Testis (tissue), 3 donors: ENCODE results near the gene OR6B3. TPM values are rescaled to one million over a fixed set of nuclear protein-coding genes. Genes with fewer than 3 reads are reported as not detected.

Experiments
- DNase-seq: peaks from one replicate; pipeline ENCODE4 v3.0.0-alpha.2; 2019
- H3K27ac ChIP-seq, 2 donors: fragments of 200-600 bp; sonication (generic); one replicate each; pipeline ENCODE4 v1.5.1; 2019
- H3K27me3 ChIP-seq: fragments of 200-600 bp; sonication (generic); one replicate; pipeline ENCODE4 v1.5.1; 2019
- H3K36me3 ChIP-seq: fragments of 200-600 bp; sonication (generic); one replicate; pipeline ENCODE4 v1.5.1; 2017; ENCODE audit warnings: low read depth; ENCODE audit errors: missing control alignments
- H3K4me1 ChIP-seq: fragments of 200-600 bp; sonication (generic); one replicate; pipeline ENCODE4 v1.5.1; 2019
- H3K4me3 ChIP-seq, 2 donors: fragments of 200-600 bp; sonication (generic); one replicate each; pipeline ENCODE4 v1.5.1; 2017 to 2019
- H3K9me3 ChIP-seq: fragments of 200-600 bp; sonication (generic); one replicate; pipeline ENCODE4 v1.5.1; 2017
- POLR2A ChIP-seq: fragments of 450-650 bp; IDR thresholded peaks from one replicate; pipeline ENCODE4 v1.6.1; 2017; ENCODE audit warnings: antibody characterized with exemption, mild to moderate bottlenecking, moderate library complexity
- WGBS, 2 donors: methylation state at CpG; one replicate each; pipeline ENCODE4 v1.1.5; 2018; 5-methylcytosine and 5-hydroxymethylcytosine counted together
- intact Hi-C: fragments of 100-400 bp; cut with DNase I; formaldehyde crosslinking; loops from one replicate; pipeline ENCODE4 v1.15.1; 2023; ENCODE audit warnings: low total_unique reads
- polyA plus RNA-seq: library from polyadenylated mRNA; stranded (reverse); fragments of 350-450 nt; fragmentation: Illumina TruSeq; extraction: RNeasy Lipid Tissue Mini Kit (QIAGEN cat#74804); gene quantifications from one replicate; pipeline ENCODE4 v1.2.3, GENCODE V29; 2014; ENCODE audit warnings: low read depth, low replicate concordance; ENCODE audit not compliant: insufficient read depth
- total RNA-seq, 2 donors: library from RNA; depleted of rRNA; stranded (reverse); fragments of >200 nt; gene quantifications; one replicate each; pipeline ENCODE4 v1.2.3, GENCODE V29; 2016
- TF ChIP-seq, protein P1 (sequence below), 3 experiments: fragments of 450-650 bp in 2 of 3; fragments of 200-600 bp in 1 of 3; sonication (generic) in 1 of 3; IDR thresholded peaks; one replicate each; pipeline ENCODE4 v1.5.1; 2016 to 2019; ENCODE audit warnings: antibody characterized with exemption in 3 of 3, mild to moderate bottlenecking in 2 of 3, moderate library complexity in 1 of 3

OR6B3 gene
- total and polyA plus RNA-seq, 3 donors from 2014 or later = 0.80 to 1.4 (median 1.0) TPM

DNA sequence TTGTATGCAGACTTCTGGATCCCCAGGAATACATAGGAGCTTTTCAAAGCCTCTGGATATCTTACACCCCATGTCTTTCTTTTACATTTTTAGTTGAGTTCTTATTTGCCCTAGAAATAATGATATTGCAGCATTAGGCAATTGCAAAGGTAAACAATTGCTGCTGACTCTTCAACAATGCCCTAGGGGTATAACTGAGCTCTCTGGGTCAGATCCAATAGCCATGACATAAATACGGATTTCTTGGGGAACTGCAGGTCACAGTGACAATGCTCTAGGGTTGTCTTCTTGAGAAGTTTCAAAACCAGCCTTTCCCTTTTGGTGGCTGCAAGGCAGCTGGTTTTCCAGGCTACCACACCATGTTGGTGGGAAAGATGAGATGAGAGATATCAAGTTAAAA is 16.5 kb upstream of the OR6B3 start:
- 69 to 90% methylated on average over 1 of the region's 1 CpG for WGBS, 2 donors
- intact Hi-C loops = no loop called here

DNA sequence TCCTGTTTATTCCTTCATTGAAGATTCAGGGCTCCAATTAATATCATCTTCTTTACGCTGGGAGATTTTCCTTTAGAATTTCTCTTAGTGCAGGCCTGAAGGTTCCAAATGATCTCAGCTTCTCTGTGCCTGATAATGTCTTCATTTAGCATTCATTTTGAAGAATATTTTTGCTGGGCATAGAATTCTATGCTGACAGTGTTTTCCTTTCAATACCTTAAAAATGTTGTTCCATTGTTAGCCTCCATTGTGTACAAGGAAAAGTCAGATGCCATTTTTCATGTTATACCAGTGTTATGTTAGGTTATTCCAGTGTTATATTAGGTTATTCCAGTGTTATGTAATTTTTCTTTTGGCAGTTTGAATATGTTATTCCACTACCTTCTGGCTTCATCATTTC is 14.9 kb upstream of the OR6B3 start:
- no peaks in the 10 kb centered on the region for H3K27me3 ChIP-seq
- intact Hi-C loops = no loop called here
- H3K9me3 ChIP-seq = no peaks in the 10 kb centered on the region
- no peak overlapping the region for H3K27ac ChIP-seq
- H3K4me1 ChIP-seq = no peaks in the 10 kb centered on the region
- no peak for TF ChIP-seq POLR2A
- TF ChIP-seq, protein P1, sequence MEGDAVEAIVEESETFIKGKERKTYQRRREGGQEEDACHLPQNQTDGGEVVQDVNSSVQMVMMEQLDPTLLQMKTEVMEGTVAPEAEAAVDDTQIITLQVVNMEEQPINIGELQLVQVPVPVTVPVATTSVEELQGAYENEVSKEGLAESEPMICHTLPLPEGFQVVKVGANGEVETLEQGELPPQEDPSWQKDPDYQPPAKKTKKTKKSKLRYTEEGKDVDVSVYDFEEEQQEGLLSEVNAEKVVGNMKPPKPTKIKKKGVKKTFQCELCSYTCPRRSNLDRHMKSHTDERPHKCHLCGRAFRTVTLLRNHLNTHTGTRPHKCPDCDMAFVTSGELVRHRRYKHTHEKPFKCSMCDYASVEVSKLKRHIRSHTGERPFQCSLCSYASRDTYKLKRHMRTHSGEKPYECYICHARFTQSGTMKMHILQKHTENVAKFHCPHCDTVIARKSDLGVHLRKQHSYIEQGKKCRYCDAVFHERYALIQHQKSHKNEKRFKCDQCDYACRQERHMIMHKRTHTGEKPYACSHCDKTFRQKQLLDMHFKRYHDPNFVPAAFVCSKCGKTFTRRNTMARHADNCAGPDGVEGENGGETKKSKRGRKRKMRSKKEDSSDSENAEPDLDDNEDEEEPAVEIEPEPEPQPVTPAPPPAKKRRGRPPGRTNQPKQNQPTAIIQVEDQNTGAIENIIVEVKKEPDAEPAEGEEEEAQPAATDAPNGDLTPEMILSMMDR (IDR thresholded peaks at IDR 0.05) = no peak
- 96% methylated on average over 1 of the region's 1 CpG for WGBS, 2 donors
- DNase-seq = no peak
- no peak overlapping the region for H3K4me3 ChIP-seq
- H3K36me3 ChIP-seq = no peaks in the 10 kb centered on the region

More for the DNA sequence above, 16.5 kb upstream of the OR6B3 start:
- TF ChIP-seq POLR2A = no peak
- TF ChIP-seq, protein P1 (IDR thresholded peaks at IDR 0.05) = no peak
- Histone ChIP-seq H3K9me3 (no peaks in the 10 kb centered on the region), H3K27me3 (no peaks in the 10 kb centered on the region), H3K36me3 (no peaks in the 10 kb centered on the region), H3K4me1 (no peaks in the 10 kb centered on the region), H3K4me3 (no peak overlapping the region), H3K27ac (no peak overlapping the region)
- no peak for DNase-seq

DNA sequence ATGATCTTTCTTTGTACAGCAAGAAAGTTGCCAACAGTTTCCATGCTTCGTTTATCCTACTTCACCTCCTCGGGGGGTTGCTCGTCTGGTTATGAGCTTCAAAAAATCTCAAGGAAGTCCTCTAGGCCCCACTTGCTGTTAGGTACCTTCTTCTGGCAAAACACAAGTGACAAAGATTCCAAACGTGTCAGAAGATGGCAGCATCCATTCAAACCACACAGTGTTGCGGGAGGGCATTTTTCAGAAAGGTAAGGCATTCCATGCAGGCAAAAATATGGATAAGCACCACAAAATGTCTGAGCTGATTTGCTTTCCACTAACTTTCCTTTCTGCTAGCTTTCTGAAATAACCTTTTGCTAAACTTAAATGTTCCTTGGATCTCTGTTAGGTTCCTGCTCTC is 13.2 kb upstream of the OR6B3 start:
- Histone ChIP-seq H3K4me1 (no peaks in the 10 kb centered on the region), H3K27ac (no peak overlapping the region), H3K9me3 (no peaks in the 10 kb centered on the region), H3K4me3 (no peak overlapping the region), H3K27me3 (no peaks in the 10 kb centered on the region), H3K36me3 (no peaks in the 10 kb centered on the region)
- no peak for DNase-seq
- WGBS, 2 donors = 74 to 81% methylated on average over 5 of the region's 5 CpGs
- intact Hi-C loops = no loop called here
- TF ChIP-seq POLR2A = no peak
- TF ChIP-seq, protein P1 (IDR thresholded peaks at IDR 0.05) = no peak

DNA sequence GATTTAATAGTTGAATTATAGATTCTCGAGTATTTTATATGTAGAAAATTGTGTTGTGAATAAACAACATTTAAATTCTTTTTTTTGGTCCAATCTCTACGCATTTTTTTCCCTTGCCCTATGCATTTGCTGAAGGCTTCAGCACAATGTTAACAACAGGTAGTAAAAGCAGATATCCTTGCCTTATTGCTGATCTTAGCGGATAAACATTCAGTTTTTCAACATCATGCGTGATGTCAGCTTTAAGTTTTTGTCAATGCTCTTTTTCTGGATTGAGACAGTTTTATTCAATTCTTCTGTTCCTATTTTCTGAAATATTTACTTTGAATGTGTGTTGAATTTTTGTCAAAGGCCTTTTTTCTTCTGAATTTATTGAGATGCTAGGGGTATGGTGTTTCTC is 11.6 kb upstream of the OR6B3 start:
- no peak for DNase-seq
- TF ChIP-seq, protein P1 (IDR thresholded peaks at IDR 0.05) = no peak
- TF ChIP-seq POLR2A = no peak
- Histone ChIP-seq H3K27ac (no peak overlapping the region), H3K36me3 (no peaks in the 10 kb centered on the region), H3K27me3 (no peaks in the 10 kb centered on the region), H3K4me3 (no peak overlapping the region), H3K9me3 (no peaks in the 10 kb centered on the region), H3K4me1 (no peaks in the 10 kb centered on the region)
- WGBS, 2 donors = 88 to 90% methylated on average over 4 of the region's 4 CpGs
- intact Hi-C loops = no loop called here

DNA sequence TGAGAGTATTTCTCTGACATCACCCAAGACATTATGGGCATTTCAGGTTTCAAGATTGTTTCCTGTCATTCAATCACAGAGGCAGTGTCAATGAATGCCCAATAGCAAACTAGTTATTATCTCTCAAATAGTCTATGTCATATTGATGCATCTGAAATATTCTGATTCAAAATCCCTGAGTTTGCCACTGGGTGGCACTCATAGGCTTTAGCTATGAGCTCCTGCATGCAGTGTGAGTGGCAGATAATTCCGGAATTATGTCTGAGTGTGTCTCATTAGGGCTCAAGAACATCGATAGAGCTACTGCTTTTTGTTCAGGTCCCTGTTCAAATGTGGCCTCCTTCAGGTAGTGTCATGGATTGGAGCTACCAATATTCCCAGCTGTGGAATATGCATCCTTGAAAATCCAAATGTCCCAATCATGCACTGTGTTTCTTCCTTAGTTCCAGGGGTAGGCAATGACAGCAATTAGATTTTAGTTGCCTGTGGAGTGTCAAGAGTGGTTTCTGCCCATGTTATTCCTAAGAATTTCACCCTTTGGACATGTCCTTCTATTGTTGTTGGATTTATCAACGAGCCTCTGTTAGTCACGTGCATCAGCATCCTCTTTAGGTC is 7.8 kb upstream of the OR6B3 start:
- Histone ChIP-seq H3K4me1 (peaks cover 5% of the 10 kb centered on the region), H3K27me3 (no peaks in the 10 kb centered on the region), H3K9me3 (no peaks in the 10 kb centered on the region), H3K36me3 (no peaks in the 10 kb centered on the region), H3K27ac (no peak overlapping the region), H3K4me3 (no peak overlapping the region)
- intact Hi-C loops = no loop called here
- 50 to 61% methylated on average over 4 of the region's 4 CpGs for whole genome bisulfite sequencing, 2 donors
- DNase-seq = peak; percentile 65
- TF ChIP-seq, protein P1 (IDR thresholded peaks at IDR 0.05) = peak; percentile 32 to 52 (median 51)
- no peak for TF ChIP-seq POLR2A
